Activated T-cell treated with anti-CD3 and anti-CD28 coated beads, Interleukin-2, amount 50 U/mL, for 48 hours (primary cell): ENCODE measurements around the gene UGT2A2.

Experiments
- DNase-seq, 2 experiments: peaks; one replicate each; pipeline ENCODE4 v3.0.0-alpha.2; 2020

UGT2A2 gene

GRCh38 chr4:69568787-69569186, 70.7 kb downstream of the UGT2A2 start:
- no peak for DNase-seq

DNA sequence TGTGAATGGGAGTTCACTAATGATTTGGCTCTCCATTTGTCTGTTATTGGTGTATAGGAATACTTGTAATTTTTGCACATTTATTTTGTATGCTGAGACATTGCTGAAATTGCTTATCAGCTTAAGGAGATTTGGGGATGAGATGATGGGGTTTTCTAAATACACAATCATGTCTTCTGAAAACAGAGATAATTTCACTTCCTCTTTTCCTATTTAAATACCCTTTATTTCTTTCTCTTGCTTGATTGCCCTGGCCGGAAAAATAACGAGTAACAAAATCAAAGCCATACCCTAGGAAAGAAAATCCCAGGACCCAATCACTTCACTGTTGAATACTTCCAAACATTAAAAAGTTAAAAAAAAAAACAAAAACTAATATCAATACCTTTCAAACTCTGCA, 76.0 kb downstream of the UGT2A2 start:
- DNase-seq, result no peak

DNA sequence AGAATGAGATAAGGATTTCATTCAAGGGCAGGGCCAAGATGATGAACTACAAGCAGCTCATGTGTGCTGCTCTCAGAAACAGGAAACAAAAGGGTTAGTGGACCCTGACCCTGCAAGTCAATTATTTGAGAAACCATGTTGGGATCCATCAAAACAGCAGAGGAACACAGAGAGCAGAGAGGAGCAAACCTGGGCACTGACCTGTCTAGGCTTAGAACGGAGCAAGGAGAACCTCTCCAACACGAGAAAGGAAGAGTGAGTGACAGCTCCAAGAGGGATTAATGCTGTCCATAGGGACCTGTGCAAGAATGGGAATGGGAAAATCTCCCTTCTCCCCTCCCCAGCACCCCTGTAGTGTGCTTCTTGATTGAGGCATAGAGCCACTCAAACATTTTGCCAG, 89.8 kb downstream of the UGT2A2 start:
- DNase-seq, result no peak

- DNase-seq, result no peak
Measured at GRCh38 chr4:69546134-69546765, 93.2 kb downstream of the UGT2A2 start.
